Fibroblast of lung (primary cell): ENCODE results near the gene ZEB2.

Experiments
- CTCF ChIP-seq, 2 donors: IDR thresholded peaks in 1 of 2; conservative IDR thresholded peaks in 1 of 2; 1 replicate in 1 of 2; 2 replicates in 1 of 2; pipeline ENCODE4 v1.5.1; 2011 to 2012; ENCODE audit warnings: low read length in 2 of 2, control low read depth in 1 of 2, inconsistent platforms in 1 of 2, low read depth in 1 of 2, mild to moderate bottlenecking in 1 of 2
- EZH2 ChIP-seq: IDR thresholded peaks from 2 replicates; pipeline ENCODE4 v1.5.1; 2012; ENCODE audit warnings: low read length, control low read depth, mild to moderate bottlenecking; ENCODE audit errors: missing control alignments

DNA sequence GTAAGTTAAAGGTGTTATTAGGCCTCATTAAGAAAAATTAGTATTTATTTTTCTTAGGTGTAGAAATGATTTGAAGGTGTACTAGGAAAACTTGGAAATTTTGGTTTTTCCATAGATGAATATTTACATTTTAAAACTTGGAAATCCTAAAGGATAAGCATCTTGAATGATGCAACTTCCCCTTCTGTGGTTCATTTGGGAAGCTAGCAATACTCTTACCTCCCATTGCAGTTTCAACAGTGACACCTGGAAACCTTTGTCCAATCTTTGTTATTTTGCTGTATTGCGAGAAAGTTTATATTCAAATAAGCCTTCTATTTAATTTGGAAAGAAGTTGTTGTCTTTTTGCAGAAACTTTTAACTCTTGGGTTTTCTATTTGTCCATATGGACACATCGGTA lies 68.5 kb downstream of the ZEB2 start:
- TF ChIP-seq CTCF (conservative IDR thresholded peaks at IDR 0.05 in 1 of 2, IDR thresholded peaks at IDR 0.05 in 1 of 2; ENCODE audit: low read depth in 1 of 2, low read length in 2 of 2) (no peak), EZH2 (no peak)
